Smooth muscle cell (in vitro differentiated cells): ENCODE results near the gene PSMG4. TPM values are rescaled to one million over a fixed set of nuclear protein-coding genes. Genes with fewer than 3 reads are reported as not detected.

Experiments used
- DNase-seq: peaks from one replicate; lab custom pipeline; 2025; ENCODE audit not compliant: unreplicated experiment; lab: John Stamatoyannopoulos, UW
- H2AFZ ChIP-seq: fragments of 200-600 bp; sonication (generic); 2 replicates; pipeline ENCODE4 v1.6.0; 2016; ENCODE audit warnings: antibody characterized with exemption, low read depth, mild to moderate bottlenecking
- H3F3A ChIP-seq: fragments of 200-600 bp; sonication (generic); 2 replicates; pipeline ENCODE4 v1.6.0; 2017; ENCODE audit warnings: antibody characterized with exemption, low read depth
- H3K27ac ChIP-seq: fragments of 200-600 bp; sonication (generic); 2 replicates; pipeline ENCODE4 v1.5.1; 2016; ENCODE audit warnings: low read depth, mild to moderate bottlenecking
- H3K27me3 ChIP-seq: fragments of 200-600 bp; sonication (generic); 2 replicates; pipeline ENCODE4 v1.6.1; 2016; ENCODE audit warnings: low read depth, mild to moderate bottlenecking
- H3K36me3 ChIP-seq: fragments of 200-600 bp; sonication (generic); 2 replicates; pipeline ENCODE4 v1.5.1; 2016; ENCODE audit warnings: low read depth
- H3K4me1 ChIP-seq: fragments of 200-600 bp; sonication (generic); 2 replicates; pipeline ENCODE4 v1.5.1; 2016; ENCODE audit warnings: low read depth
- H3K4me2 ChIP-seq: fragments of 200-600 bp; sonication (generic); 2 replicates; pipeline ENCODE4 v1.6.0; 2016; ENCODE audit warnings: mild to moderate bottlenecking
- H3K4me3 ChIP-seq: fragments of 200-600 bp; sonication (generic); 2 replicates; pipeline ENCODE4 v1.5.1; 2016; ENCODE audit warnings: mild to moderate bottlenecking
- H3K79me2 ChIP-seq: fragments of 200-600 bp; sonication (generic); 2 replicates; pipeline ENCODE4 v1.6.0; 2016; ENCODE audit warnings: low read depth, mild to moderate bottlenecking
- H3K9ac ChIP-seq: fragments of 200-600 bp; sonication (generic); 2 replicates; pipeline ENCODE4 v1.6.0; 2016; ENCODE audit warnings: low read depth
- H3K9me3 ChIP-seq: fragments of 200-600 bp; sonication (generic); replicated peaks from 2 replicates; pipeline ENCODE4 v1.5.1; 2016; ENCODE audit warnings: low read depth
- H4K20me1 ChIP-seq: fragments of 200-600 bp; sonication (generic); 2 replicates; pipeline ENCODE4 v1.6.0; 2016; ENCODE audit warnings: low read depth
- CTCF ChIP-seq: fragments of 200-600 bp; sonication (generic); IDR thresholded peaks from 2 replicates; pipeline ENCODE4 v1.5.1; 2017; ENCODE audit warnings: borderline replicate concordance, mild to moderate bottlenecking, antibody characterized with exemption; ENCODE audit not compliant: insufficient read depth, poor library complexity, severe bottlenecking
- WGBS: methylation state at CpG from one replicate; pipeline ENCODE4 v1.1.7; 2016; ENCODE audit warnings: low lambda C conversion rate; 5-methylcytosine and 5-hydroxymethylcytosine counted together
- polyA plus RNA-seq: library from polyadenylated mRNA; unstranded; fragments of >200 nt; fragmentation: Nextera tagmentation; extraction: Ambion mirVana; gene quantifications from 2 replicates; pipeline ENCODE4 v1.2.1, GENCODE V29; 2016
- total RNA-seq: library from RNA; depleted of rRNA; stranded (reverse); fragments of >200 nt; gene quantifications from 2 replicates; pipeline ENCODE4 v1.2.3, GENCODE V29; 2014

PSMG4 gene
- total and polyA plus RNA-seq, 2 experiments from 2014 or later: 10.9 to 12.5 TPM

- H3K9ac ChIP-seq: no peak overlapping the region
- H3K4me1 ChIP-seq: no peaks in the 10 kb centered on the region
- H3F3A ChIP-seq: no peaks in the 10 kb centered on the region
- no peaks in the 10 kb centered on the region for H4K20me1 ChIP-seq
- DNase-seq: no peak
- H3K36me3 ChIP-seq: no peaks in the 10 kb centered on the region
- H3K27me3 ChIP-seq: peaks cover 4% of the 10 kb centered on the region
- no peak overlapping the region for H3K4me3 ChIP-seq
- WGBS: 97% methylated on average over 7 of the region's 7 CpGs
- H3K27ac ChIP-seq: no peak overlapping the region
- H3K9me3 ChIP-seq: no peaks in the 10 kb centered on the region
- no peak overlapping the region for H3K4me2 ChIP-seq
- H3K79me2 ChIP-seq: no peaks in the 10 kb centered on the region
- H2AFZ ChIP-seq: no peak overlapping the region
- TF ChIP-seq CTCF: no peak
Measured at GRCh38 chr6:3314176-3314575, 55.4 kb downstream of the PSMG4 start.

GRCh38 chr6:3314621-3315467 lies 56.1 kb downstream of the PSMG4 start:
- H3K36me3 ChIP-seq: no peaks in the 10 kb centered on the region
- H3K9me3 ChIP-seq: no peaks in the 10 kb centered on the region
- H3K4me1 ChIP-seq: no peaks in the 10 kb centered on the region
- no peak overlapping the region for H2AFZ ChIP-seq
- H3F3A ChIP-seq: no peaks in the 10 kb centered on the region
- H4K20me1 ChIP-seq: no peaks in the 10 kb centered on the region
- TF ChIP-seq CTCF: no peak
- no peaks in the 10 kb centered on the region for H3K79me2 ChIP-seq
- H3K9ac ChIP-seq: no peak overlapping the region
- H3K27me3 ChIP-seq: peaks cover 4% of the 10 kb centered on the region
- H3K27ac ChIP-seq: no peak overlapping the region
- no peak for DNase-seq
- no peak overlapping the region for H3K4me2 ChIP-seq
- H3K4me3 ChIP-seq: no peak overlapping the region
- WGBS: 93% methylated on average over 20 of the region's 20 CpGs

GRCh38 chr6:3315841-3316240 lies 57.1 kb downstream of the PSMG4 start:
- 53% methylated on average over 8 of the region's 8 CpGs for WGBS
- no peak overlapping the region for H3K9ac ChIP-seq
- no peaks in the 10 kb centered on the region for H3K4me1 ChIP-seq

More at GRCh38 chr6:3315841-3316240, 57.1 kb downstream of the PSMG4 start:
- Histone ChIP-seq H3K9me3 (no peaks in the 10 kb centered on the region), H3F3A (no peaks in the 10 kb centered on the region), H3K36me3 (no peaks in the 10 kb centered on the region), H3K79me2 (no peaks in the 10 kb centered on the region), H3K27me3 (peaks cover 3% of the 10 kb centered on the region), H4K20me1 (no peaks in the 10 kb centered on the region), H3K4me2 (no peak overlapping the region), H3K4me3 (no peak overlapping the region), H2AFZ (no peak overlapping the region), H3K27ac (no peak overlapping the region)
- no peak for DNase-seq
- no peak for TF ChIP-seq CTCF
